Mesodermal cell (in vitro differentiated cells): ENCODE measurements around the gene COL5A2.

Experiments
- H3K27ac ChIP-seq: 2 replicates; pipeline ENCODE4 v1.7.0; 2013; ENCODE audit warnings: mild to moderate bottlenecking, low read depth, low read length, moderate library complexity; ENCODE audit not compliant: severe bottlenecking
- H3K36me3 ChIP-seq: 2 replicates; pipeline ENCODE4 v1.7.1; 2013; ENCODE audit warnings: mild to moderate bottlenecking, low read length, moderate library complexity; ENCODE audit not compliant: control insufficient read depth, insufficient read depth
- H3K4me1 ChIP-seq: one replicate; pipeline ENCODE4 v1.7.1; 2013; ENCODE audit warnings: mild to moderate bottlenecking, low read length; ENCODE audit not compliant: insufficient read depth, control insufficient read depth, poor library complexity, severe bottlenecking
- H3K4me3 ChIP-seq: 2 replicates; pipeline ENCODE4 v1.7.0; 2013; ENCODE audit warnings: low read length, control low read depth, mild to moderate bottlenecking; ENCODE audit not compliant: insufficient read depth, poor library complexity, severe bottlenecking; ENCODE audit errors: extremely low read depth
- H3K9me3 ChIP-seq: 2 replicates; pipeline ENCODE4 v1.7.1; 2013; ENCODE audit warnings: mild to moderate bottlenecking, low read length, moderate library complexity; ENCODE audit not compliant: control insufficient read depth
- WGBS, 2 experiments: methylation state at CpG; one replicate each; pipeline ENCODE4 v1.1.5; 2013; ENCODE audit warnings: missing lambda C conversion rate in 2 of 2; ENCODE audit not compliant: insufficient coverage in 2 of 2; 5-methylcytosine and 5-hydroxymethylcytosine counted together

Gene COL5A2

DNA sequence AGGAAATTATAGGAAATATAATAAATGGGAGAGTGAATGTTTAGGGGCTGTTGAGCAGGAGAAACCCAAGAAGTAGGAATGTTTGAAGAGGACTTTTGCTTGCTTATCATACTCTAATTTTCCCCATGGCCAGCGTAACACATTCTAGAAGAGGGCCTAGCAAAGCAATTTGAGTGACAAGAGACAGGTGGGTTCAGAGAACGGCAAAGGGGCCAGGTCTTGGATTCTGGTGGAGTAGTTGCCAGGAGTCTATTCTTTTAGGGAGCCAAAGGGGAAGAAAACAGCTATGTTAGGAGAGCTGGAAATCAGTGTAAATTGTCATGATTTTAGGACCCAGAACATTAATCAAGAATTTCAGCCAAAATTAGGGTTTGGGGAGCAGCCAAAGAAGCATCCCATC lies 96.5 kb downstream of the COL5A2 start:
- H3K27ac ChIP-seq, result no peak overlapping the region
- WGBS, 2 experiments, result 88 to 100% methylated on average over 2 of the region's 2 CpGs

DNA sequence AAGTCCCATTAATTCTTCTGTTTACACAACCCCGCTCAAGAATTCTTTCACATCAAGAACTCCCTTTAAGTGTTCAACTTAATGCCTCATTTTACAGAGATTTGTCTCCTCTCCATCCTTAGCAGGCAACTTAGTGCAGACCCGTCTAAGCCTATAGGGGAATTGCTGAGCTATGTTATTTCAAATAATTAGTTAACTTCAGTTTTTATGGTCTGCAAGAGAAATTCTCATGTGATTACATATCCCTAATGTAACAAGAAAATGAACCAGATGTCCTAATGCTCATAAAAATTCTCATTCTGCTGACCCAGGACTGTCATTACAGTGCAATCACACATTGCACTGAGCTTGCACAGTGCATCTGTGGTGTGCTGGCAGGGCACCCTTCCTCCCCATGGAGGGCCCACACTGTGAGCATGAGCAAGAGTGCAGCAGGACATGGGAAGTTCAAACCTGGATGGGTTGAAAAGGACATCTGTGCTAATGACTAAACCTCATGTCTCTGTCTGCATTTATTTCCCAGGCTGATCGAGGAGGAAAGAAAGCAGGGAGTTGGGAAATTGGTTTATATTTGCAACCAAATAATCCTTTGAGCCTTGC lies 97.1 kb downstream of the COL5A2 start:
- Histone ChIP-seq H3K4me3 (no peak overlapping the region), H3K9me3 (no peaks in the 10 kb centered on the region), H3K27ac (no peak overlapping the region), H3K4me1 (no peaks in the 10 kb centered on the region), H3K36me3 (peaks cover 58% of the 10 kb centered on the region)
- WGBS, 2 experiments, result 100% methylated on average over 1 of the region's 3 CpGs

More for the DNA sequence above, 96.5 kb downstream of the COL5A2 start:
- Histone ChIP-seq H3K9me3 (no peaks in the 10 kb centered on the region), H3K36me3 (peaks cover 59% of the 10 kb centered on the region), H3K4me1 (no peaks in the 10 kb centered on the region), H3K4me3 (no peak overlapping the region)

DNA sequence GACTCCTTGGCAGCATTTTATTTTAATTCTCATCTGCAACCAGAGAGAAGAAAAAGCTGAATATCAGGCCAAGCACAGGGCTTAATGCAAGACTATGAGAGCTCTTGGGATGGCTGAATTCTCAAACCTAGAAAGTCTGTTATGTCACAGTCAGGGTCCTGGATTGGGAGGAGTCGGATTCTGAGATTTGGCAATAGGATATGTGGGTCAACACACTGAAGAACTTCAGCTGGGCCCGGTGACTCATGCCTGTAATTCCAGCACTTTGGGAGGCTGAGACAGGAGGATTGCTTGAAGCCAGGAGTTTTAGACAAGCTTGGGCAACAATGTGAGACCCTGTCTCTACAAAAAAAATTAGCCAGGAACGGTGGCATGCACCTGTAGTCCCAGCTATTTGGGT lies 103.0 kb downstream of the COL5A2 start:
- no peaks in the 10 kb centered on the region for H3K4me1 ChIP-seq
- no peaks in the 10 kb centered on the region for H3K9me3 ChIP-seq
- peaks cover 57% of the 10 kb centered on the region for H3K36me3 ChIP-seq
- H3K27ac ChIP-seq, result no peak overlapping the region
- 60 to 86% methylated on average over 2 to 3 of the region's 3 CpGs for WGBS, 2 experiments
- H3K4me3 ChIP-seq, result no peak overlapping the region

- H3K4me1 ChIP-seq, result no peaks in the 10 kb centered on the region
- no peaks in the 10 kb centered on the region for H3K9me3 ChIP-seq
- WGBS, 2 experiments, result 93 to 100% methylated on average over 3 of the region's 3 CpGs
- H3K4me3 ChIP-seq, result no peak overlapping the region
- H3K36me3 ChIP-seq, result peaks cover 62% of the 10 kb centered on the region
- peak overlapping the region; percentile 6 for H3K27ac ChIP-seq
Observed at GRCh38 chr2:189076120-189076519, 103.4 kb downstream of the COL5A2 start.

DNA sequence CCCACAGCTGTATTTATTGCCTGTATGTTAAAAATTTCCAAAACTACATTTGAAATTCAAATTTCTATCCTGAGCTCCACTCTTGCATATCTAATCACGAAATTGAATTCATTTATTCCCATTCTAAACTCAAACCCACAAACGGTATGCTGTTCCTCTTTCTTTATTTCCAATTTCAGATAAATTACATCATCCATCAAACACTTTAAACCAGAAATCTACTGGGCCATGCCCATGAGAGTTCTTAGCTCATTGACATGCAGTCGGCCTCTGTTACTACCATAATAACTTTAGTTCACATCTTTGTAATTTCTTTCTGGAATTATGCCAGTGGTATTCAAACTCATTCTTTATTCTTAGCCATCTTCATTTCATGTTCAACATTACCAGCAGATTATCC lies 105.1 kb downstream of the COL5A2 start:
- no peaks in the 10 kb centered on the region for H3K4me1 ChIP-seq
- H3K9me3 ChIP-seq, result no peaks in the 10 kb centered on the region
- H3K27ac ChIP-seq, result no peak overlapping the region
- WGBS, 2 experiments, result 85 to 96% methylated on average over 3 of the region's 3 CpGs
- no peak overlapping the region for H3K4me3 ChIP-seq
- H3K36me3 ChIP-seq, result peaks cover 62% of the 10 kb centered on the region

- Histone ChIP-seq H3K27ac (no peak overlapping the region), H3K4me3 (no peak overlapping the region), H3K4me1 (no peaks in the 10 kb centered on the region), H3K36me3 (peaks cover 56% of the 10 kb centered on the region), H3K9me3 (no peaks in the 10 kb centered on the region)
- no CpG with 5 or more reads among the region's 1 CpG for WGBS, 2 experiments
Observed at GRCh38 chr2:189072036-189072435, 107.5 kb downstream of the COL5A2 start.

DNA sequence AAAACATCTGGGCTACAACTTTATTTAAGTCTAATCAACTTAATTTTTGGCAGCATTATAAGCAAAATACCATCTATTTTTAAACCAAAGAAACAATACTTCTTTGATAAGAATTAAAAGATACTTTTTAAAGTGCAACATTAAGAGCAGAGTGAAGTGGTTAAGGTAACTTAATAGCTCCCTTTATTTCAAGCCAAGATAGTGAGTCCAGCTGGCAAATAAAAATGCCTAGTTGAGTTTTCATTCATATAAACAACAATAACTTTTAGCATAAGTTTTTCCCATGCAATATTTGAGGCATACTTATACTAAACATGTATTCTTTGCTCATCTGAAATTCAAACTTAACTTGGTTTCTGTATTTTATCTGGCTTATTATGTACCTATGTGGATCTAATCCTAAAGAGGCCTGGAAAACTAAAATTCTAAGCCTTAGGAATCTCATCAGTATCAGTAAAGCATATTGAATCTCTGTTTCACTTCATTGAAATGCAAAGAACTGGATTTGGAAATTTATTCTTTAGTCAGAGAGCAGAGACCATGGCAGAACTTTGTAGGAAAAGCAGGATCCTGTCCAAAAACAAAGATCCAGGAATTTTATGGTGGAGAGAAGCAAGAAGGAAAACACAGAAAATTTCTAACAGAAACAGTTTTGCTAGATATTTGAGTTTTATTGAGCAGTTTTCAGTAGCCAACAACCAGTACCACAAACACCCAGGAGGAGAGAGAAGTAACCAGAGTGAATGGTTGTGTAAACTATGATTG lies 109.5 kb downstream of the COL5A2 start:
- peaks cover 55% of the 10 kb centered on the region for H3K36me3 ChIP-seq
- no peak overlapping the region for H3K27ac ChIP-seq
- no peak overlapping the region for H3K4me3 ChIP-seq
- H3K9me3 ChIP-seq, result no peaks in the 10 kb centered on the region
- no peaks in the 10 kb centered on the region for H3K4me1 ChIP-seq

DNA sequence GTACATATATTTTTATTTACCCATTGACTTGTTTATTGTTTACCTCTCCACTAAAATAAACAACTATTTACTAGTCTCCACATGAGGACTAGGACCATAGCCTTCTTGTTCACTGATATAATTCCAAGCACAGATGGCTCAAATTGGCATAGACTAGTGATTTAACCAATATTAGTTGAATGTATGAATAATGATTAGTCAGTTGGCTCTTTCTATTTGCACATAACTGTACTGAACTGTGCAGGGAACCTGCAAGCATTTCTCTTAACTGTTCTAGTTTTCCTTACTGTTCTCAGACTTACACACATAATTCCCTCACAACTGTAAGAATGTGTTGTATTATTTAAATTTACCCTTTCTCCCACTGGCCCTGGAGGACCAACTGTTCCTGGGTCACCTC lies 113.5 kb downstream of the COL5A2 start:
- no peaks in the 10 kb centered on the region for H3K4me1 ChIP-seq
- H3K36me3 ChIP-seq, result peaks cover 59% of the 10 kb centered on the region
- no peak overlapping the region for H3K27ac ChIP-seq
- H3K9me3 ChIP-seq, result no peaks in the 10 kb centered on the region
- H3K4me3 ChIP-seq, result no peak overlapping the region

DNA sequence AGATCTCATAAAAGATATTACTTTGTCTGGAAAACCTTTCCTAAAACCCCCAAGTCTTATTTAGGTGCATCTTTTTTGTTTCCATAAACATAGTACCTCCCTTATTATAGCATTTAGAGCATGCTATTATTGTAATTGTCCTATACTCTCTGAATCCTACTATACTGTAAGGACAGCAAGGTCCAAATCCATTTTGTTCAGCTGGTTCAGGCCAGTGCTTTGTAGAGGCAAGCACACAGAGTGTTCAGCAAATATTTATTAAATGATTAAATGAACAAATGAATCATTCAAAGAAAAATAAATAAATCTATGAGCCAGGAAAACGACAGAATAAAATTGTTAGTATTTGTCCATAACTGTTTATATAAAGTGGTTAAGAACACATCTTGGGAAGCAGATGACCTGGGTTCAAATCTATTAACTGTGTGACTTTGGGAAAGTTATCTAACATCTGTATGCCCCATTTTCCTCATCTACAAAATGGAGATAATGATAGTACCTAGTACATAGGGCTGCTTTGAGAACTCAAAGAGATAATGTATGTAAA lies 119.4 kb downstream of the COL5A2 start:
- no peaks in the 10 kb centered on the region for H3K9me3 ChIP-seq
- H3K27ac ChIP-seq, result no peak overlapping the region
- H3K4me3 ChIP-seq, result no peak overlapping the region
- WGBS, 2 experiments, result no CpG with 5 or more reads among the region's 1 CpG
- H3K4me1 ChIP-seq, result no peaks in the 10 kb centered on the region
- peaks cover 54% of the 10 kb centered on the region for H3K36me3 ChIP-seq

DNA sequence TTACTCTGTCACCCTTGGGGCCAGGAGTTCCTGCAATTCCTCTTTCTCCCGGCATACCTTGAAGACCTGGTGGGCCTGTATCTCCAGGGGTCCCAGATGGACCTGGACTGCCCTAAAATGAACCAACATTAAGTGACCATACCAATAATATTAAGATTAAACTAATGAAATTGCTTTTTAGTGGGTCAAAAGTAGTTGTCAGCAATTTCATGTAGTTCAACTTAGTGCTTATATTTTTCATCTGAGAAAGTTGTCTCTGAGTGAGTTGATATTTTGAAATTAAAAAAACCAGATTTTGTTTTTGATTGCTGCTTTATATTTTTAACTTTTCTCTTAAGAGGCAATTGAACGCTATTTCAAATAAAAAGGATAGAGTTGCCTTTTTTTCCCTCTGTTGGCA lies 122.2 kb downstream of the COL5A2 start:
- Histone ChIP-seq H3K4me1 (no peaks in the 10 kb centered on the region), H3K4me3 (no peak overlapping the region), H3K36me3 (peaks cover 55% of the 10 kb centered on the region), H3K27ac (no peak overlapping the region), H3K9me3 (no peaks in the 10 kb centered on the region)
- WGBS, 2 experiments, result no CpG with 5 or more reads among the region's 2 CpGs
